NCI-H2081 treated with DMSO at 0.1 percent for 48 hours (cell line): Measurements from ENCODE around the gene ABHD17A.
"Not testable (repeated sequence)": the region's sequence is repeated elsewhere in the genome, so short reads cannot be mapped to it uniquely, and the experiment has no call there.

Source experiments
- DNase-seq: peaks from one replicate; lab custom pipeline; 2025; lab: John Stamatoyannopoulos, UW

ABHD17A gene

DNA sequence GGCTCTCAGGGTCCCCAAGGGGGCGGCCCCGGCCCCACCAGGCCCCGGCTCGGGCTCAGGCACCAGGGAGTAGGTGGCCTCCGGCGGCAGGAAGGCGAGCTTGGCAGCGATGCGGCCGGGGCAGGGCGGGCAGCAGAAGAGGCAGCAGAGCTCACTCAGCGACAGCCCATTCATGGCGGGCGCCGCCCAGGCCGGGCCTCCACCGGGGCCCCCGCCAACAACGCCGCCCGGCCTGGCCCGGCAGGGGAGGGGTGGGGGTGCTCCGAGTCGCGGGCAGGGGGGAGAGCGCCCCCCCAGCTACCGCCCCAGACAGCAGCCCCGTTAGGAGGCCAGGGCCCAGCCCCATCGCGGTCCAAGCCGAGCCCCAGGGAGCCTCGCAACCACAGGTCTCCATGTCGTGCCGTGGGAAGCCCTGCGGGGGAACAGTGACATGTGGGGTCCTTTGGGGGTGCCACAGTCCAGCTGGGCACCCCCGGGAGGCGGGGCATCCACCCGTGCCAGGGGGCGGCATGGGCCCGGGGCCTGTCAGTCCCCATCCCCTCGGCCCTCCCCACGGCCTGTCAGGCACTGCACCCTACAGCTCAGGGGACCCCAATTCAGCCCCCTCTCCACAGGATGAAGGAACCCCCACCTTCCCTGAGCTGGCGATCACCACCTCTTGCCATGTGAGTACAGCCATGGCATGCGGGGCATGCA is 3.8 kb downstream of the ABHD17A start:
- not testable (repeated sequence) for DNase-seq

DNA sequence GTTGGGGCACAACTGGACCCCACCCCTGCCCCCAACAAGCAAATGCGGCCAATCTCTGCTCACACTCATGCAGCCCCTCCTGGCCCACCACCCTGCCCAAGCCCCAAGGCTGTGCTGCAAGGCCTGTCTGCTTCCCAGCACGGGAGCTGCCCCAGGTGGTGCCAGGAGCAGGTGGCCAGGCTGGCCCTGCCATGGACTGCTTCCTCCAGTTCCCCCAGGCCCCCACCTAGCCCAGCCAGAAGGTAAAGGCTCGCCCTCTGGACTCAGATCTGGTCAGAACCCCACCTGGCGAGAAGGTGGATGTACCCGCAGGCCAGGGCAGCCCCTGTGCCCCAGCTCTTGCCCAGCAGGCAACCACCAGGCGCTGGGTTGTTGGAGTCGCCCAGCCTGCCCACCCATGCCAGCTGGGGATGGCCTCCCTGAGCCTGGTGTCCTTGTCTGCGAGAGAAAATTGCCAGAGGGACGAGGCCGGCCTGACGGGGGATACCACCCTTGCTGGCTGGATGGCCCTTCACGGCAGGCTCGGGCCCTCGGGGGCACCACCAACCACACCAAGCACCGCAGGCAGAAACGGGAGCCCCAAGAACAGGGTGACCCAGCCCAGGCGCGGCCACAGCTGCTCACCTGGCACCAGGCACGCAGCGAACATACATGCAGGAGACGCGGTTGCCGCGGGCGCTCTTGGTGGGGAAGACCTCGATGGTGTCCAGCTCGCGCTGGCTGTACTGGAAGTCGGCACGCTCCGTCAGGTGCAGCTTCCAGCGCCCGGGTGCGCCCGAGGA is 4.5 kb downstream of the ABHD17A start:
- no peak for DNase-seq

DNA sequence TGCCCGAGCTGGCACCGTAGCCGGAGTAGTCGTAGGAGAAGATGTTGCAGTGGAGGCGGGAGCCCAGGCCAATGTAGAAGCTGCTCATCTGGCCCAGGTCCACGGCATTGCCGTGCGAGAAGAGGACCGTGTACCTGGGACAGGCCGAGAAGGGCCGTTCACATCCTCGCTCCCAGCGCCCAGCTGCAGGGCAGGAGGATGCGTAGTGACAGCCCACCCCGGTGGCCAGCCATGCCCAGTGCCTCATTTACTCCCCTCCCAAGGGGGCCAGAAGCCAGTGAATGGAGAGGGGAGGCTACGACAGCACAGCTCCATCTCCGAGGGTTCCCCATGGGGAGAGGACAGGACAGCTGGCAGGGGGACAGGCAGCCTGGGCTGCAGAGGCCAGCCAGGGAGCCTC is 5.3 kb downstream of the ABHD17A start:
- DNase-seq: not testable (repeated sequence)

DNA sequence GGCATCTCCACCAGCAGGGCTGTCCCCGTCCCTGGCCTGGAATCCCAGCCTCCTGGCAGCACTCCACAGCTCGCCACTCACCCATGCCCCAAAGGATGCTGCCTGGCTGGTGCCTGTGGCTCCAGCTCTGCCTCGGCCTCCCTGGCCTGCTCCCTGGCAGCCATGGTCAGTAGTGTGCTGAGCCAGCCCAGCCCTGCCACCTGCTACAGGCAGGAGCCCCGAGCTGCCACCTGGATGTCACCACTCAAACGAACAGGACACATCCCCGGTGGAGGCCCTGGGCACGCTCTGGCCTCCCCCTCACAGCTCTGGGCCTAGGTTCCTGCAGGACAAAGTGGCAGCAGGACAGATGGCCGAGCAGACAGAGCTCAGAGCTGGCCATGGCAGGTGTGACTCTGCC is 6.7 kb downstream of the ABHD17A start:
- not testable (repeated sequence) for DNase-seq

DNA sequence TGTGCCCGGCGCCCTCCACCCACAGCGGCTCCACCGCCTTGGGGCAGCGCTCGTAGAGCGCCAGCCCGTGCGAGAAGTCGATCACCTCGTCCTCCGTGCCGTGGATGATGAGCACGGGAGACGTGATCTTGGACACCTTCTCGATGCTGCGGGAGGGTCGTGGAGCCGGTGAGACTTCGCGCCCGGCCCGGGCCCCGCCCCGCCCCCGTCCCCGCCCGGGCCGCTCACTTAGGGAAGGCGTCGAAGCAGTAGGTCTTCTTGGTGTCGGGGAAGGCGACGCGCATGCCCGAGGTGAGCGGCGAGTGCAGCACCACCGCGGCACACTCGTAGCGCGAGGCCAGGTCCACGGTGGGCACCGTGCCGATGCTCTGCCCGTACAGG is 8.0 kb downstream of the ABHD17A start:
- not testable (repeated sequence) for DNase-seq

DNA sequence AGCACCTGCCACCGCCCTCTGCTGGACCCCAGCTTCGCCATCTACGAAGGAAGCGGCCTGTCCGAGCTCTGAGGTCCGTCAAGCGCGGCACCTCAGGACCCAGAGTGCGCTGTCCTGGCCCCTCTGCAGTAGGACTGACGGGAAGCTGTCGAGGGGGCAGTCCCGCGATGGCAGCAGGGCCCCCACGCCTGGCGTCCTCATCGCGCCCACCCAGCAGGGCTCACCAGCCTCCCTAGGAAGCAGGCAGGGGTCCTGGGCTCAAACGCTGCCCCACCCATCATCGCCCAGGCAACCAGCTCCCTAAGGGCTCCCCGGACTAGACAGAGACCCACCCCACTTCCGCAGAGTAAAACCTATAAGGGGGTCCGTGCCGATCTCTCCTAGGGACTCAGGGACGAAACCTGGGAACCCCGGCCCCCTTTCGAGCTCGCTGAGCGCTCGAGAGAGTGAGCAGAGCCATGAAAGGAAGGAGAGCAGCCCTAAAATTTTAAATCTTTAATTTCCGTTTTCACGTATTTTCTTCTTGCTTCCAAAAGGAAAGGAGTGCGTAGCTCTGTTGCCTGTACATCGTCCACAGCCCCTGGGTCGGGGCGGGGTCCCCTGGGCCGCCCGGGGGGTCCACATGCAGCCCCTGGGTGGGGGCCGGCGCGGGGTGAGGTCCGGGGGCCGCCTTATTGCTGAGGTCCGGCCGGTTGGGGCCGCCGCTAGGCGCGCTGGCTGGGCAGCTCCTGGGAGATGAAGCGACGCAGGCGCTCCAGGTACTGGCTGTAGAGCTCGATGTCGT is 8.6 kb downstream of the ABHD17A start:
- not testable (repeated sequence) for DNase-seq

DNA sequence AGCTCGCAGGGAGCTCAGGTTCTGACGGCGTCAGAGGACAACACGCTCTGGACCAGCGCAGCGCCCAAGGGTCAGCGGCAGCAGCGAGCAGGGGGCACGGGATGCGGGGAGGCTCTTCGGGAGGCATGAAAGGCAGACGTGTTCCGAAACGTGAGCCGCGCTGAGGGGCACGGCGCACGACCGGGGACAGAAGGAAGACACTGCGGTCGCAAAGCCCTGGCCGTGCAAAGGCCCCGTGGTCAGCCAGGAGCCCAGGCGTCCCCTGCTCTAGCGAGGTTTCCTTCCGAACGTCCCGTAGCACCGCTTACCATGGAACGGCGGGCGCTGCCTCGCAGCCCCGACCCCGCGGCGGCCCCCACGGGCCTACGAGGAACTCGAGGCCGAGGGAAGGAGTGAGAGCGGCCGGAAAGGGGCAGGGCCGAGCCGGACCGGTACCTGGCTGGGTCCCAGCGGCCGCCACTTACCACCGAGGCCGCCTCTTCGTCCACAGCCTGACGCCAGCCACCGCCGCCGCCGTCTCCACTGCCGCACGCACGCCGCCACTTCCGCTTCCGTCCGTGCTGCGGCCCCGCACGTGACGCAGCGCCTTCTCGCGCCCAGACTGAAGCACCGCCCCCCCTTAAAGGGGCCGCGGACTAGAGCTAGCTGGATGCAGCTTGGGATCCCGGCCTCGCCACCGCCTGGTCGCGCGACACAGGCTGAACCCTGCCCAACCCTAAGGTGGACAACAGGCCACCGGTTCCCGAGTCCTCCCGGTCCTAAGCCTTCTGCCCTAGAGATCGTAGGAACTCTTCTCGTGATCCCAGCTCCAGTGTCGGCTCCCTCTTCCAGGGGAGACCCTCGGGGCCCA is 9.4 kb downstream of the ABHD17A start:
- peak; percentile 22 for DNase-seq

DNA sequence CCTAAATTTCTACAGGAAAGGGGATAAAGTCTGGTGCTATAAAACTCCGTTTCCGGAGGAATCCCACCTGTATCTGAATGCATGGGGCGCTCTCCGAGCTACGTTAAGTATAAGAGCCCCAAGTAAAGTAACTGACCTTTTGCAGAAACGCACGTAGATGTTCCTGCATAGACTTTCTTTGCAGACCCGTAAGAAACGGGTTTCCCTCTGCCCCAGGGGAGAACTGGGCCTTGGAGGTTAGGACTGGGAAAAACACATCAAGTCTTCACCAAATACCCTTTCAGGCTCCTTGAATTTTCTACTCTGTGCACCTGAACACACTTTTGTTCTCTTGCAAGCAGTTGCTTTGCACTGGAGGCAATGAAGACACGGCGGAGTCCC is 10.0 kb downstream of the ABHD17A start:
- DNase-seq: not testable (repeated sequence)

DNA sequence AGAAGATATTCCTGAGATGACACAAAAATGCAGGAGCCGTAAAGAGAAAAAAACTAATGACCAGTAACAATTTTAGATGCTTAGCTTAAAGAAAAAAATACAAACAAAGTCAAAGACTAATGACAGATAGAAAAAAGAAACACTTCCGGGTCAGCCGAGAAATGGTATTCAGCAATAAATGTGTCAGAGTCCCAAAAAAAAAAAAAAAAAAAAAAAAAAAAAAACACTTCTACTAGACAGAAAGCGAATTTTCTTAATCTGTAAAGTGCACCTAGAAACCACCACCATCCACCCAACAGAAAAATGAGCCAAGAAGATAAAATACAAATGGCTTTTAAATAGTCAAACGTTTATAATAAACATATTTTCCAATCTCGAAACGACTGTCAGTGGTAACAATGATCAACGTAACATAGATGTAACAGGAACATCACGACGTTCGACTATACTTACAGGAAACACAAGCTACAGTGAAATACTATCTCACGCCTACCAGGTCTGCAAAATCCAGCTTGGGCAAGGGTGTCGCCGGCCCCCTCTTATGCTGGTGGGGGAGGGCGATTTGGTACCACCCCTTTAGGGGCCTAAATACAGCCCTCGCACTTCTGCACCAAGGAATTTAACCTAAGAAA is 10.6 kb downstream of the ABHD17A start:
- DNase-seq: peak; percentile 6

DNA sequence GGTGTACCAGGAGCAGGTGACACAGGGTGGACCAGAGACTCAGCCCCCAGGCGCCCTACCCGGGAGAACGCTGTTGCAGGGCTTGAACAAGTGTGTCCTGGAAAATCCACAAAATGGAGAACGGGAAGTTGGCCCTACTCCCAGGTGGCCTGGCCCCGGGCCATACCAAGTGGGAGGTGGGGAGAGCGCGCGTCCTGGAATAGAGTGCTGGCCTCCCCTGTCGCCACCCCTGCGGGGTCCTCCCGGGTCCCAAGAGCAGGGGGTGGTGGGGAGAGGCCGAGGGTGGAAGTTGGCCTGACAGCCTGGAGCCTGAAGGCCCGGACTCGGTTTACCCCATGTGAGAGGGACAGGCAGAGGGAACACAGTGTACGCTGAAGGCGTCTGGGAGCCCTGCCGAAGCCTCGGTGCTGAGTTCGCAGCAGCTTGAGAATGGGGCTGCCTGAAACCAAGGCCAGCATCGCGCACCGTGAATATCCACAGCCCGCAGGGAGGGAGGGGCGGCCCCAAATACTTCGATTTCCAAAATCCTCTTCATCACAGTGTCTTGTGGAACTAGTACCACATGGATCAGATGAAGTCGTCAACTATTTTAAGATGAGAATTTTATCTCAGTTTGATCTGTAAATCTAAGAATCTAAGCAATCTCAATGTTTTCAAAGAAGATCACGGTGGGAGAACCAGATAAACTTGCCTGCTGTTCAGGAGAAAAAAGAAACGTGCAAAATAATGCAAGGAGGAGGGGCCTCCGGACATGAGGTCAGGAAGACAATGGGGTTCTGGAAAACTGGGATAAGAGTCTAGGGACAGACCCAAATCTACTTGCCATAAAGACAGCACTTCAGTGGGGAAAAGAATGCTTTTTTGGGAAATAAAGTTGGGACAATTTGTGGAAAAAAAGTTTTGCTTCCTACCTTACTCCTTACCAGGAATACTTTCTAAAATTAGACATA is 11.5 kb downstream of the ABHD17A start:
- DNase-seq: no peak

DNA sequence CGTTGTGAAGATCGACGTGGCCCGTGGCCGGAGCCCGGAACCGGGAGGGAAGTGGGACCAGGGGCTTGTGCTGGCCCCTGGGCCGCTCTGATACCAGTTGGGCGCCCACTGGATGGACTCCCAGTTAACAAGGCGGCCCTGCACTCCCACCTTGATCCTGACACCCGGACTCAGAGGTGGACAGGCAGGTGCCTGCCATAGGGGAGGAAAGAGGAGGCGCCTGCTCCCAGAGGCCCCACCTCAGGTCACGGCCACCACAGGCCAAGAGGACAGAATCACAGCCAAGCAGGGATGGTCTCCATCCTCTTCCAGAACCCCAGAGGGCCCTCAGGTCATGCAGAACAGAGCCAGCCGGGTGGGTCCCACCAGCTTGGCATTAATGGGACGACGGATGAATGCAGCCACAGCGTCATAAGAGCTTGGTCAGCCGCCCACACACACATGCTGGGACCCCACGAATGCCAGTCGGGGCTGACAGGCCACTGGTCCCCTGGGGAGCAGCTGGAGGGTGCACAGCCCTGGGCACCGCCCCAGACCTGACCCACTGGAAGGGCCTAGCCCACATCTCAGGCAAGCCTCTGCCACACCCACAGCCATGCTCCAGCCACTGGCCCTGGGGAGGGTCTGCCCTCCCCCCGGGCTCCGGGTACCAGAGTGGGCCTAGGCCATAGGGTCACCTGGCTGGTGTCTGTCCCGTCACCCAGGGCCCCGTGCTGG is 12.3 kb downstream of the ABHD17A start:
- DNase-seq: no peak

DNA sequence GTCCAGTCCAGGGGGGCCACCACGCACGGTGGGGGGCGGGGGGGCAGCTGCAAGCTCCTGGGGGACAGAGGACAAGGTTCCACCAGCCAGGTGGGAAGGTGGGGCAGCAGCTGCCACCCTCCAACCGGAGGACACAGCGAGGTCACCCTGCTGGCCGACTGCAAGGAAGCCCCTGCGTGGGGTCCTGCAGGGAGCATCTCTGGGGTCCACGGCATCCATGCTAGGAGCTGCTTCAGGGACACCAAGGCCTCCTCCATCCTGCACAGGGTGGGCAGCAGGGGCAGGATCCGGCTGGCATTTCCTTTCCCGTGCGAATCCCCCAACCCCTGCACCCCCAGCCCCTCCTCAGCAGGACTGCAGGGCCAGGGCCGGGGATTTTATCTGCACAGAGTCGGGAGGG is 13.7 kb downstream of the ABHD17A start:
- DNase-seq: no peak

DNA sequence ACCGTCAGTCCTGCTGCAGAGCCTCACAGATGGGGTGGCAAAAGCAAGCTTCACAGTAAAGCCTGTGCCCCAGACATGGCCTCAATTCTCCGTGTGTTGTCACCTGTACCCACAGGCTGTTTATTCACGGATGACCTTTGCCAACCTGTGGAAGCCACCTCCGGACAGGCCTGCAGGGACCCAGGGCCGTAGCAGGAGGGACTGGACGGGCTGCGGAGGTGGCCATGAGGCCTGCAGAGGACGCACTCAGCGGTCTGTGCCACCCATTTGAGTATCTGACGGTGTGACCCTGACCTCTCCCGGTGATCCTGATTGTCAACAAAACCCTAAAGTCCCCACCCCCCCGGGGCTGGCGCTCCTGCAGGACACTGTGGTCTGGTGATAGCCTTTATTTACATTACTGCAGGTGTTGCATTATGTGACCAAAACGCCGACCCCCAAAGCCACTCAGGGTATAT is 14.1 kb downstream of the ABHD17A start:
- DNase-seq: no peak

DNA sequence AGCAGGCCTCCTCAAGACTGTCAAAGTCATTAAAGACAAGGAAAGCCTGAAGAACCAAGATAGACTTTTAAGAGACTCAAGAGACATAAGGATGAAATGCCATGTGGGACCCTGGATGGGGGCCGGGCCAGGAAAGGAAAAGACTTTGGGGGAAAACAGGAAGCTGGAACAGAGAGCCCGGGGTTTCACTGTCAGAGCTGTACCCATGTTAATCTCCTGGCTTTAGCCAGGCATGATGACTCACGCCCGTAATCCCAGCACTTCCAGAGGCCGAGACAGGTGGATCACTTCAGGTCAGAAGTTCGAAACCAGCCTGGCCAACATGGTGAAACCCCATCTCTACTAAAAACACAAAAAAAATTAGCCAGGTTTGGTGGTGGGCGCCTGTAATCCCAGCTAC is 16.3 kb downstream of the ABHD17A start:
- no peak for DNase-seq

DNA sequence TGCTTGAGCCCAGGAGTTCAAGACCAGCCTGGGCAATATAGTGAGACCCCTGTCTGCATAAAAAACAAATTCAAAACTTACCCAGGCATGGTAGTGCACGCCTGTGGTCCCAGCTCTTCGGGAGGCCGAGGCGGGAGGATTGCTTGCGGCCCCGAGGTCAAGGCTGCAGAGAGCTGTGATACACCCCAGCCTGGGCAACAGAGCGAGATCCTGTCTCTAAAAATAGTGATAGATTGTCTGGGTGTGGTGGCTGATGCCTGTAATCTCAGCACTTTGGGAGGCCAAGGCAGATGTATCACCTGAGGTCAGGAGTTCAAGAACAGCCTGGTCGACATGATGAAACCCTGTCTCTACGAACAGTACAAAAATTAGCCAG is 18.0 kb downstream of the ABHD17A start:
- DNase-seq: no peak

DNA sequence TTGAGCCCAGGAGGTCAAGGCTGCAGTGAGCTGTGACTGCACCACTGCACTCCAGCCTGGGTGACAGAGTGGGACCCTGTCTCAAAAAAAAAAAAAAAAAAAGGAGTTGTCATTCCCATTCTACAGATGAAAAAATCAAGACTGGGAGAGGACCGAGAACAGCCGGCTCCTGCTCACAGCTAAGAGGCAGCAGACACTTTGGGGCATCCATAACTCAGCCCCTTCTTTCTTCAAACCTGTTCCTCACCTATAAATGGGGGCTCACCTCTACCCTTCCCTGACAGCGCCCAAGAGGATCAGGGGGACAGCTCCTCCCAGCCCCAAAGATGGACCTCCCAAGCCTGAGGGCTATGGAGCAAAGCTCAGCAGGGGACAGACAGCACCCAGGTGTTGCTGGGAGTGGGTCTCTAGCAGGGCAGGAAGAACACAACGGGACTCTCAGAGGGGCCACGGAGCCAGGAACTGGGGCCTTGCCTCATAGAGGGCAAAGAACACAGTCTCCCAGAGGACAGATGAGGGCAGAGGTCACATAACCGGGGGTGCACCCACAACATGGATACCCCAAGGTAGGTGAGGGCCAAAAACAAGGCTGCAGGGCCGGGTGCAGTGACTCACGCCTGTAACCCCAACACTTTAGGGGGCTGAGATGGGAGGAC is 18.5 kb downstream of the ABHD17A start:
- no peak for DNase-seq

DNA sequence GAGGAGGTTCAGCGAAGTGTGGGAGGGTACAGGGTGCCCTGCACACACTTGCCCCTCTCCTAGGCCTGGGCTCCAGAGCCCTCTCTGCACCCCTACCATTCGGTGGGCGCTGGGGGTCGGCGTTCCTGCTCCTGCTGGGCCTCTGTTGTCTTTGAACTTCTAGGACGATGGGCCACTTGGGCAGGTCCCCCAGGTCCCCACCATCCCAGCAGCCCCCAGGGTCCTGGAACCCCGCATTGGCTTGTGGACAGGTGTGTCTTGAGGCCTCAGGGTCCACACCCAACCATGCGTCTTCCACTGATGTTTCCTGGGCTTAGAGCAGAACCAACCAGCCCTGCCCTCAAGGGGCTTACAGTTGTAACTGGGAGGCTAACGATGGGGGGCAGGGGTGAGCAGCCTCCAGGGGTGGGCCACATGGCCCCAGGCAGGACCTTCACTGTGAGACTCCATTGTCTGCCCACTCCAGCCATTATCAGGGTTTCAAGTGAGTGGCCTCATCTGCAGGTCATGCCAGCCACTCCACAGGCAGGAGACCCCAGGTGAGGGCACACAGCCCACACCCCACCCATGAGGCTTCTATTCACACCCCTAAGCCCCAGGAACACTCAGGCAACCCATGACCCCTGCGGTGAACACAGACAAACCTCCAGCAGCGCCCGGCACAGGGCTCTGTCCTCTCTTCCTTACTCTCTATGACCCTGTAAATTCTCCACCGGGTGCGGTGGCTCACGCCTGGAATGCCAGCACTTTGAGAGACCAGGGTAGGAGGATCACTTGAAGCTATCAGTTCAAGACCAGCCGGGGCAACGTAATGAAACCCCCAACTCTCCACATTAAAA is 19.9 kb downstream of the ABHD17A start:
- no peak for DNase-seq
